Ovary (tissue), 3 donors: Measurements from ENCODE around the gene ZNF763.
"Not testable (repeated sequence)": the region's sequence is repeated elsewhere in the genome, so short reads cannot be mapped to it uniquely, and the experiment has no call there.

ENCODE experiments used
- CTCF ChIP-seq, 3 donors: fragments of 450-650 bp in 2 of 3; fragments of 200-600 bp in 1 of 3; IDR thresholded peaks; one replicate each; pipeline versions ENCODE4 v1.5.1 to v1.8.0; 2016 to 2022; ENCODE audit warnings: antibody characterized with exemption in 3 of 3, mild to moderate bottlenecking in 1 of 3
- EP300 ChIP-seq: sonication (generic); formaldehyde crosslinking; IDR thresholded peaks from one replicate; pipeline ENCODE4 v1.6.1; 2017; ENCODE audit warnings: antibody characterized with exemption
- POLR2A ChIP-seq: fragments of 450-650 bp; IDR thresholded peaks from one replicate; pipeline ENCODE4 v1.6.1; 2017; ENCODE audit warnings: antibody characterized with exemption, mild to moderate bottlenecking, moderate library complexity
- donor health status: DM: no; HTN: no; CAD: no.

- not testable (repeated sequence) for TF ChIP-seq CTCF (IDR thresholded peaks at IDR 0.05); POLR2A; EP300
These were observed 29.0 kb upstream of the ZNF763 start for GRCh38 chr19:11935829-11936228.
